GM21526 (cell line): ENCODE data around the gene PRR29.

Source experiments
- ATAC-seq: cut with Tn5 transposase; IDR thresholded peaks from one replicate; pipeline ENCODE4 v1.9.1; 2021; ENCODE audit warnings: moderate library complexity; ENCODE audit not compliant: unreplicated experiment, low FRiP score

The PRR29 gene

GRCh38 chr17:63998050-63998720 is at the start of gene PRR29:
PRR29 (plus strand) TSS chr17:63998351; CDS start chr17:63998365, 14 bp downstream.
- no peak for ATAC-seq

GRCh38 chr17:63948521-63948920 is 49.6 kb upstream of the PRR29 start:
- no peak for ATAC-seq

- no peak for ATAC-seq
Measured at GRCh38 chr17:63949576-63950250, 48.4 kb upstream of the PRR29 start.

GRCh38 chr17:63950940-63951907 is 46.9 kb upstream of the PRR29 start:
- no peak for ATAC-seq

DNA sequence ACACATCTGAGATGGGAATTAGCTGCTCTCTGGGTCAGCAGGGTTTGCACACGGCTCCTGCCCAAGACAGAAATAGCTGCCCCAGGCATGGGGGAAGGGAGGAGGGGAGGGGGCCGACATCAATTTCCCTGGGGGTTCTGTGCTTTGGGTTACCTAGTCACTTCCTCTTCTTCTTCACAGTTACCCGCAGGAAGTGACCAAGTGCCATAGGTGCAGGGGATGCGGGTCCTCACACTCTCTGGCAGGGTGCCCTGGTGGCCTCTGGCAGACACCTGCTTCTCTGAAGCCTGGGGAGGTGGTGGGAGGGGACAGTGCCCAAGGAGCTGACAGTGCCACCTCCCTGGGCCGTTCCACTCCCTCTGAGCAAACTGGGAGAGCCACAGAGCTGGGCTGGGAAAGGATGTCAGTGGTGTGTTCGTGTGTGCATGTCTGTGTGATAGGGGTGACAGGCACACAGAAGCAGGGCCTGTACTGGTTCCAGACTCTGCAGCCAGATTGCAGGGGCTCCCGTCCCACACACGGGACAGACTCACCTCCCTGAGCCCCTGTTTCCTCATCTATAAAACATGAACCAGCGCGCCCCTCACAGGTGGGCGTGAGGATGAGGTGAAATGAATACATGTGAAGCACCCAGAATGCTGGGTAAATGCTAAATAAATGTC is 43.6 kb upstream of the PRR29 start:
- ATAC-seq = no peak

DNA sequence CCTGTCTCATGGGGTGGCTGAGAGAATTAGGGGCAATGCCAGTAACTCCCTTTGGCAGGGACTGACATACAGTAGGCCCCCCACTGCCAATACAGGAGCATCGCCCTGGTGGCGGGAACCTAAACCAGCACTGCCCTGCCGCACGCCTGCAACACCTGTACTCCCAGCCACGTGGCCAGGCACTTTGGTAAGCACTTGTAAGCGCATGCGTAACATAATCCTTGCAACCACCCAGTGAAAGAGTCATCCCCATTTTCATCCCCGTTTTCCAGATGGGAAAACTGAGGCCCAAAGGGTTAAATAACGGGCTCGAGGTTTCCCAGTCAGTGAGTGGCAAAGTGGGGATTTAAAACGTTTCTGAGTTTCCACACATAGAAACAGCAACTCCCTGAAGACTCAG is 42.9 kb upstream of the PRR29 start:
- no peak for ATAC-seq

- no peak for ATAC-seq
Measured at GRCh38 chr17:63955791-63956190, 42.4 kb upstream of the PRR29 start.

DNA sequence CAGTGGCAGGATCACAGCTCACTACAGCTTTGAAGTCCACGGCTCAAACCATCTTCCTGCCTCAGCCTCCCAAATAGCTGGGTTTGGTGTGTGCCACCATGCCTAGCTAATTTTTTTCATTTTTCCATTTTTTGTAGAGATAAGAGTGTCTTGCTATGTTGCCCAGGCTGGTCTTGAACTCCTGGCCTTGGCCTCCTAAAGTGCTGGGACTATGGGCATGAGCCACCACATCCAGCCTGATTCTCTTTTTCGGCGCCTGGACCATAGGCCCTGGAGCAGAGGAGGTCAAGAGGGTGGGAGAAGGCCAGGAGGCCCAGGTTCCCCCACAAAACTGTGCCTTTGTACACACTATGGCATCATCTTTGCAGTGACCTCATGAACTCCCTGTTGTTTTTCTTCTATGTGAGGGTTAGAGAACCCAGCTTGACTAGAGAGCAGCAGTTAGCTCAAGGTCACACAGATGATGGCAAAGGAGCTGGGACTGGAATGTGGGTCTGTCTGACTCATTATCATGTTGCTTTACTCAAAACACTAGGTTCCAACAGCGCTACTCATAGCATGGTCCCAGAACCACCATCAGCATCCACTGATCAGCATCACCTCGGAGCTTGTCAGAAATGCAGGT is 41.7 kb upstream of the PRR29 start:
- ATAC-seq = no peak

DNA sequence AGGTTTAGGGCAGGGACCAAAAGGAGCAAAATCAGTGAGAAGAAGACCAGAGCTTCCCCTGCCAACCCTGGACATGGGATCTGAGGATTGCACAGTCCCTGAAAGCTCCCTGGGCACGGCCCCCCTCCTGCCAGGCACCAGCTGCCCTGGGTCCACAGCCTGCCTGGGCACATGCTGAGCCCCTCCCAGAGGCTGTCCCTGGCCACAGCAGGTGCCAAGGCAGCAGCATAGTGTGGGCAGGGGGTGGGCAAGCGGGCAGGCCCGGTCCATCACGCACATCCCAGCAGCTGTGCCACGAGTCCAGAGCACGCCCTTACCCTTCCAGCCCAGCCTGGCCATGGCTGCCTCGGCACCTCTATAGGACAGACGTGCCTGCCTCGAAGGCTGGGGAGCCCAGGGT is 38.1 kb upstream of the PRR29 start:
- ATAC-seq = no peak

- ATAC-seq = no peak
Measured at GRCh38 chr17:63960430-63960829, 37.7 kb upstream of the PRR29 start.

- no peak for ATAC-seq
Measured at GRCh38 chr17:63961355-63962212, 36.6 kb upstream of the PRR29 start.

GRCh38 chr17:63962298-63962744 is 35.8 kb upstream of the PRR29 start:
- ATAC-seq = no peak

- ATAC-seq = no peak
Measured at GRCh38 chr17:63963123-63963522, 35.0 kb upstream of the PRR29 start.

DNA sequence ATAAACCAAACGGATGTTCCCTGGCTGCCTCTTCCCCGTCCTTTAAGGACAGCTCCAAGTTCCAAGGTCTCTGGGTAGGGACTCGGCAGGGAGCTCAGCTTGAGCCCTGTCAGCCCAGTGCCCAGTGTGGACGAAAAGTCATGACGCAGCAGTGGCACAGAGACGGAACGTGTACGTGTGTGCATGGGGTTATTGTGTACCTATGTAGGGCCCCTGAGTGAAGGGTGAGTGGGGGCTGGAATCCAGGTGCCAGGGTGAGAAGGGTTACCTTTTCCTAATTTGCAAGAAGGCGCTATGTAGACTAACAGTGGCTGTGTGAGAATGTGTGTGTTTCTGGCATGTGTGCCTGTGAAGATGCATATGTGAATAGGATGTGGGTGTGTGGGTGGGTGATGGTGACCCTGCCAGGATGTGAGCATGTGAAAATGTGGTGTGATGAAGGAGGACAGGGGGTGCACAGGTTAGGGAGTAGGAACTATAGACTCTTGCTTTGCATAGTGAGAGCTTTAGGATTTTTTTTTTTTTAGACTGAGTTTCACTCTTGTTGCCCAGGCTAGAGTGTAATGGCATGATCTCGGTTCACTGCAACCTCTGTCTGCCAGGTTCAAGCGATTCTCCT is 31.4 kb upstream of the PRR29 start:
- ATAC-seq = no peak

GRCh38 chr17:63967953-63968352 is 30.2 kb upstream of the PRR29 start:
- no peak for ATAC-seq

DNA sequence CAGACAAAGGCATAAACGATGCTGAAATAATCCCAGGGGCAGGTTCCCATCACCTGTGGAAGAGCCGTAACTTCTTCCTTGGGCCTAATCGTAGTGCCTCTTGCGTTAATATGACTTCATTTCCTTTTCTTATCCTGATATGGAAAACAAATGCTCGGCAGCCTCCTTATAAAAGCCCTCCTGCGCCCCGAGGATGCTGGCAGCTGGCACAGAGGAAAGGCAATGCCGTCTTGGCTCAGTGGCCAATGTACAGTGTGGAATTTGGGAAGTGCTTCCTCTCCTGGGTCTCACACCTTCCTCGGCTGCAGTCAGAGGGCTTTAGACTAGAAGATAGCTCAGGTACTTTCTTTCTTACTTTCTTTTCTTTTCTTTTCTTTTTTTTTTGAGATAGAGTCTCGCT is 28.9 kb upstream of the PRR29 start:
- no peak for ATAC-seq

DNA sequence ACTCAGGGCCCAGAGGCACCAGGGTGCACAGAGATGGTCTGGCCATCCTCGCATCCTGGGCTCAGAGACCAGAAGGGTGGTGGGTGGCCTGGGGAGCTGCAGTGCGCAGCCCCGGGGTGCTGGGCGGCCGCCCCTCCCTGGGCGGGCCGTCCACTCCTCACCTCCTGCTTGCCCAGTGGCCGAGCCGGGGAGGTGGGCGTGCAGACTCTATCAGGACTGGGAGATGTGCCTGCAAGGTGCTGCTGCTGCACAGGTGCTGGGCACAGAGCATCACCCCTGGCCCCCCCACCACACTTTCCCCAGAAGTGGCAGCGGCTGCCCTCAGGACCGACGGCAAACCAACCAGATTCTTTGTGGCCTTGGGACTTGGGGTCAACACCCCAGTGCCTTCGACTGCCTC is 25.4 kb upstream of the PRR29 start, which contains the start of gene SCN4A:
Gene SCN4A, minus strand, starts transcription at position 123 of the 400 bp plus-strand sequence. Its CDS starts 77 bp downstream, at position 46.
- no peak for ATAC-seq

DNA sequence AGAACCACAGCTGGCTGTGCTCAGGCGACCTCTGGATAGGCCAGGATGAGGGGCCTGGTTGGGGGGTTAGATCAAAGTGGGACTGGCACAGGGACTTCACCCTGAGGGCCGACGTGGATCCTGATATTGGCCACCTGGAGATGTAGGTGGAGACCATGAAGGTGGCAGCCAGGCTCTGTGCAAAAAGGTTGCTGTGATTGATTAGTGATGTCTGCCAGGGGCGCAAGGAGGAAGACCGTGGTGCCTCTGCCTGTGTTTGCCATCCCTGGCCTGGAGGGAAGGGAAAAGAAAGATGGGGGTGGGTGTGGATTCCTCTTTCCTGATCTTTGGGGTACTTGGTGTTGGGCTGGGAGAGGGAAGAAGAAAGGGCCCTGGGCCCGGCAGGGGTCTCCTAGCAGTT is 24.9 kb upstream of the PRR29 start:
- no peak for ATAC-seq
